ENCODE measurements around the gene COL6A2.
"Not testable (repeated sequence)": the region's sequence is repeated elsewhere in the genome, so short reads cannot be mapped to it uniquely, and the experiment has no call there.

COL6A2 gene

GRCh38 chr21:46161633-46162592 lies 64.0 kb downstream of the COL6A2 start:
- H3K4me2 ChIP-seq, result no peak overlapping the region
- peaks cover 0 to 8% (median 0%) of the 10 kb centered on the region in 11 experiments; a peak in 6 of 22 replicates for H3K36me3 ChIP-seq
- no peaks in the 10 kb centered on the region for H3K4me1 ChIP-seq
- H4K20me1 ChIP-seq, result no peaks in the 10 kb centered on the region
- no peak overlapping the region for H3K4me3 ChIP-seq
- H3K27me3 ChIP-seq, result no peaks in the 10 kb centered on the region
- H3K27ac ChIP-seq, result no peak overlapping the region
- no peak overlapping the region for H3K9ac ChIP-seq
- peaks cover 0 to 14% (median 11%) of the 10 kb centered on the region in 11 experiments; a peak in 15 of 22 replicates for H3K9me3 ChIP-seq (replicated peaks in 1 of 11)
- no peak for TF ChIP-seq Cebpa-rat (IDR thresholded peaks at IDR 0.05)

GRCh38 chr21:46163380-46163779 lies 65.5 kb downstream of the COL6A2 start:
- H3K9ac ChIP-seq, result no peak overlapping the region
- no peak overlapping the region for H3K4me2 ChIP-seq
- no peak for TF ChIP-seq Cebpa-rat (IDR thresholded peaks at IDR 0.05)
- H4K20me1 ChIP-seq, result peaks cover 0 to 4% (median 0%) of the 10 kb centered on the region in 11 experiments; a peak in 2 of 22 replicates
- H3K4me3 ChIP-seq, result no peak overlapping the region
- H3K4me1 ChIP-seq, result no peaks in the 10 kb centered on the region
- H3K36me3 ChIP-seq, result peaks cover 0 to 8% (median 0%) of the 10 kb centered on the region in 11 experiments; a peak in 6 of 22 replicates
- H3K9me3 ChIP-seq (replicated peaks in 1 of 11), result peaks cover 0 to 14% (median 11%) of the 10 kb centered on the region in 11 experiments; a peak in 15 of 22 replicates
- H3K27me3 ChIP-seq, result no peaks in the 10 kb centered on the region
- H3K27ac ChIP-seq, result no peak overlapping the region

- Histone ChIP-seq H3K36me3 (peaks cover 0 to 8% (median 0%) of the 10 kb centered on the region in 11 experiments; a peak in 6 of 22 replicates), H3K9ac (no peak overlapping the region), H3K9me3 (replicated peaks in 1 of 11) (peaks cover 0 to 14% (median 11%) of the 10 kb centered on the region in 11 experiments; a peak in 15 of 22 replicates), H3K27me3 (no peaks in the 10 kb centered on the region), H4K20me1 (peaks cover 0 to 11% (median 0%) of the 10 kb centered on the region in 11 experiments; a peak in 3 of 22 replicates), H3K4me3 (no peak overlapping the region), H3K27ac (no peak overlapping the region), H3K4me2 (no peak overlapping the region), H3K4me1 (no peaks in the 10 kb centered on the region)
- no peak for TF ChIP-seq Cebpa-rat (IDR thresholded peaks at IDR 0.05)
Observed at GRCh38 chr21:46165098-46165497, 67.2 kb downstream of the COL6A2 start.

GRCh38 chr21:46168238-46168637 lies 70.3 kb downstream of the COL6A2 start:
- no peak overlapping the region for H3K4me2 ChIP-seq
- H3K27me3 ChIP-seq, result no peaks in the 10 kb centered on the region
- peaks cover 0 to 11% (median 0%) of the 10 kb centered on the region in 11 experiments; a peak in 3 of 22 replicates for H4K20me1 ChIP-seq
- no peaks in the 10 kb centered on the region for H3K36me3 ChIP-seq
- peaks cover 2 to 10% (median 6%) of the 10 kb centered on the region in 11 experiments; a peak in 19 of 22 replicates for H3K9me3 ChIP-seq (replicated peaks in 1 of 11)
- TF ChIP-seq Cebpa-rat (IDR thresholded peaks at IDR 0.05), result no peak
- no peak overlapping the region for H3K4me3 ChIP-seq
- 0 out of 20 replicates have a peak, but pooled peaks cover 0 to 5% (median 0%) of the 10 kb centered on the region in 10 experiments for H3K4me1 ChIP-seq
- no peak overlapping the region for H3K27ac ChIP-seq
- H3K9ac ChIP-seq, result no peak overlapping the region

- no peak overlapping the region for H3K27ac ChIP-seq
- H3K4me1 ChIP-seq, result 0 out of 20 replicates have a peak, but pooled peaks cover 0 to 5% (median 0%) of the 10 kb centered on the region in 10 experiments
- no peak for TF ChIP-seq Cebpa-rat (IDR thresholded peaks at IDR 0.05)
- H4K20me1 ChIP-seq, result peaks cover 0 to 11% (median 0%) of the 10 kb centered on the region in 11 experiments; a peak in 3 of 22 replicates
- no peaks in the 10 kb centered on the region for H3K36me3 ChIP-seq
- no peak overlapping the region for H3K4me2 ChIP-seq
- H3K27me3 ChIP-seq, result no peaks in the 10 kb centered on the region
- H3K9ac ChIP-seq, result no peak overlapping the region
- H3K4me3 ChIP-seq, result no peak overlapping the region
- H3K9me3 ChIP-seq (replicated peaks in 1 of 11), result peaks cover 8 to 16% (median 11%) of the 10 kb centered on the region in 11 experiments
Observed at GRCh38 chr21:46168659-46169386, 70.9 kb downstream of the COL6A2 start.

GRCh38 chr21:46170436-46171193 lies 72.7 kb downstream of the COL6A2 start:
- H3K9me3 ChIP-seq (replicated peaks in 1 of 11), result peaks cover 26 to 33% (median 29%) of the 10 kb centered on the region in 11 experiments
- not testable (repeated sequence) for H3K27me3 ChIP-seq, H3K27ac ChIP-seq, H3K36me3 ChIP-seq, H3K4me3 ChIP-seq, H3K4me2 ChIP-seq, H3K9ac ChIP-seq, H3K4me1 ChIP-seq
- peaks cover 0 to 11% (median 0%) of the 10 kb centered on the region in 11 experiments; a peak in 3 of 22 replicates for H4K20me1 ChIP-seq

GRCh38 chr21:46171585-46171984 lies 73.7 kb downstream of the COL6A2 start:
- peaks cover 0 to 11% (median 0%) of the 10 kb centered on the region in 11 experiments; a peak in 3 of 22 replicates for H4K20me1 ChIP-seq
- no peak overlapping the region for H3K9ac ChIP-seq
- 0 out of 20 replicates have a peak, but pooled peaks cover 0 to 5% (median 0%) of the 10 kb centered on the region in 10 experiments for H3K4me1 ChIP-seq
- no peak for TF ChIP-seq Cebpa-rat (IDR thresholded peaks at IDR 0.05)
- no peaks in the 10 kb centered on the region for H3K27me3 ChIP-seq
- H3K27ac ChIP-seq, result no peak overlapping the region
- no peak overlapping the region for H3K4me2 ChIP-seq
- peaks cover 35 to 42% (median 38%) of the 10 kb centered on the region in 11 experiments for H3K9me3 ChIP-seq (replicated peaks in 1 of 11)
- H3K36me3 ChIP-seq, result no peaks in the 10 kb centered on the region
- no peak overlapping the region for H3K4me3 ChIP-seq

Data from BLaER1 treated with 17β-estradiol and CSF1 and Interleukin-3, amounts not matched to agents 10 nM and 100 nM (cell line).